Measurements from ENCODE around the gene EMILIN1.

The EMILIN1 gene

DNA sequence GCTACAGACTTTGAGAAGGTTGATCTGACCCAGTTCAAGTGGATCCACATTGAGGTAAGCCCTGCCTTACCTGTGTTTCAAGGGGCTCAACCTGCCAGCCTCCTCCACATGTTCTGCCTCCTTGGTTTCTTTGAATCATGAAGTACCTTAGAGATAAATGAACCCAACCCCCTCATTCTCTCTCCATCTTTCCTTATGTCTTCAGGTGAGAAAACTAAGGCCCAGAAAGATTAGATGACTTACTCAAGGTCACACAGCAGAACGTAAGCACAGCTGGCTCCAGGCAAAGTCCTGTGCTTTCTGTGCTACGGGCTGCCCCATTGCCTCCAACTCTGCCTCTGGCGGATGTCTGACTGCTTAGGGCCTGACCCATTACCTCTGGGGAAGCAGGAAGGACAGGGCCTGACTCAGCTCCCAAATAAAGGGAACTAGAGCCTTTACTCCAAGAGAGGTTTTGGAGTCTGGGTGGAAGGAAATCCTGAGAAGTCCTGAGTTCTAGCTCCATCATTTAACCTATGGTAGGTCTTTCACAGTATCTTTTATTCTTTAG is 18.4 kb downstream of the EMILIN1 start:
- TF ChIP-seq ESRRG (CRISPR knock-in tag; IDR thresholded peaks at IDR 0.05) (no peak), ZNF8 (CRISPR knock-in tag; IDR thresholded peaks at IDR 0.05) (no peak), PPARA (CRISPR knock-in tag; IDR thresholded peaks at IDR 0.05; ENCODE audit: borderline replicate concordance) (no peak), CSDC2 (CRISPR knock-in tag; IDR thresholded peaks at IDR 0.05) (no peak), RARB (CRISPR knock-in tag; IDR thresholded peaks at IDR 0.05) (no peak), OSR1 (CRISPR knock-in tag; IDR thresholded peaks at IDR 0.05) (no peak)
- TF ChIP-seq, protein P1, sequence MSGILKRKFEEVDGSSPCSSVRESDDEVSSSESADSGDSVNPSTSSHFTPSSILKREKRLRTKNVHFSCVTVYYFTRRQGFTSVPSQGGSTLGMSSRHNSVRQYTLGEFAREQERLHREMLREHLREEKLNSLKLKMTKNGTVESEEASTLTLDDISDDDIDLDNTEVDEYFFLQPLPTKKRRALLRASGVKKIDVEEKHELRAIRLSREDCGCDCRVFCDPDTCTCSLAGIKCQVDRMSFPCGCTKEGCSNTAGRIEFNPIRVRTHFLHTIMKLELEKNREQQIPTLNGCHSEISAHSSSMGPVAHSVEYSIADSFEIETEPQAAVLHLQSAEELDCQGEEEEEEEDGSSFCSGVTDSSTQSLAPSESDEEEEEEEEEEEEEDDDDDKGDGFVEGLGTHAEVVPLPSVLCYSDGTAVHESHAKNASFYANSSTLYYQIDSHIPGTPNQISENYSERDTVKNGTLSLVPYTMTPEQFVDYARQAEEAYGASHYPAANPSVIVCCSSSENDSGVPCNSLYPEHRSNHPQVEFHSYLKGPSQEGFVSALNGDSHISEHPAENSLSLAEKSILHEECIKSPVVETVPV (CRISPR knock-in tag; IDR thresholded peaks at IDR 0.05) = no peak
- TF ChIP-seq, protein P2, sequence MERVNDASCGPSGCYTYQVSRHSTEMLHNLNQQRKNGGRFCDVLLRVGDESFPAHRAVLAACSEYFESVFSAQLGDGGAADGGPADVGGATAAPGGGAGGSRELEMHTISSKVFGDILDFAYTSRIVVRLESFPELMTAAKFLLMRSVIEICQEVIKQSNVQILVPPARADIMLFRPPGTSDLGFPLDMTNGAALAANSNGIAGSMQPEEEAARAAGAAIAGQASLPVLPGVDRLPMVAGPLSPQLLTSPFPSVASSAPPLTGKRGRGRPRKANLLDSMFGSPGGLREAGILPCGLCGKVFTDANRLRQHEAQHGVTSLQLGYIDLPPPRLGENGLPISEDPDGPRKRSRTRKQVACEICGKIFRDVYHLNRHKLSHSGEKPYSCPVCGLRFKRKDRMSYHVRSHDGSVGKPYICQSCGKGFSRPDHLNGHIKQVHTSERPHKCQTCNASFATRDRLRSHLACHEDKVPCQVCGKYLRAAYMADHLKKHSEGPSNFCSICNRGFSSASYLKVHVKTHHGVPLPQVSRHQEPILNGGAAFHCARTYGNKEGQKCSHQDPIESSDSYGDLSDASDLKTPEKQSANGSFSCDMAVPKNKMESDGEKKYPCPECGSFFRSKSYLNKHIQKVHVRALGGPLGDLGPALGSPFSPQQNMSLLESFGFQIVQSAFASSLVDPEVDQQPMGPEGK (CRISPR knock-in tag; IDR thresholded peaks at IDR 0.05; ENCODE audit: borderline replicate concordance) = no peak
- TF ChIP-seq, protein P3, sequence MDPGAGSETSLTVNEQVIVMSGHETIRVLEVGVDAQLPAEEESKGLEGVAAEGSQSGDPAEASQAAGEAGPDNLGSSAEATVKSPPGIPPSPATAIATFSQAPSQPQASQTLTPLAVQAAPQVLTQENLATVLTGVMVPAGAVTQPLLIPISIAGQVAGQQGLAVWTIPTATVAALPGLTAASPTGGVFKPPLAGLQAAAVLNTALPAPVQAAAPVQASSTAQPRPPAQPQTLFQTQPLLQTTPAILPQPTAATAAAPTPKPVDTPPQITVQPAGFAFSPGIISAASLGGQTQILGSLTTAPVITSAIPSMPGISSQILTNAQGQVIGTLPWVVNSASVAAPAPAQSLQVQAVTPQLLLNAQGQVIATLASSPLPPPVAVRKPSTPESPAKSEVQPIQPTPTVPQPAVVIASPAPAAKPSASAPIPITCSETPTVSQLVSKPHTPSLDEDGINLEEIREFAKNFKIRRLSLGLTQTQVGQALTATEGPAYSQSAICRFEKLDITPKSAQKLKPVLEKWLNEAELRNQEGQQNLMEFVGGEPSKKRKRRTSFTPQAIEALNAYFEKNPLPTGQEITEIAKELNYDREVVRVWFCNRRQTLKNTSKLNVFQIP (CRISPR knock-in tag; IDR thresholded peaks at IDR 0.05; ENCODE audit: borderline replicate concordance, low read depth) = no peak
- TF ChIP-seq, protein P4, sequence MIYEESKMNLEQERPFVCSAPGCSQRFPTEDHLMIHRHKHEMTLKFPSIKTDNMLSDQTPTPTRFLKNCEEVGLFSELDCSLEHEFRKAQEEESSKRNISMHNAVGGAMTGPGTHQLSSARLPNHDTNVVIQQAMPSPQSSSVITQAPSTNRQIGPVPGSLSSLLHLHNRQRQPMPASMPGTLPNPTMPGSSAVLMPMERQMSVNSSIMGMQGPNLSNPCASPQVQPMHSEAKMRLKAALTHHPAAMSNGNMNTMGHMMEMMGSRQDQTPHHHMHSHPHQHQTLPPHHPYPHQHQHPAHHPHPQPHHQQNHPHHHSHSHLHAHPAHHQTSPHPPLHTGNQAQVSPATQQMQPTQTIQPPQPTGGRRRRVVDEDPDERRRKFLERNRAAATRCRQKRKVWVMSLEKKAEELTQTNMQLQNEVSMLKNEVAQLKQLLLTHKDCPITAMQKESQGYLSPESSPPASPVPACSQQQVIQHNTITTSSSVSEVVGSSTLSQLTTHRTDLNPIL (CRISPR knock-in tag; IDR thresholded peaks at IDR 0.05; ENCODE audit: low read depth) = no peak
- no peak for ATAC-seq

DNA sequence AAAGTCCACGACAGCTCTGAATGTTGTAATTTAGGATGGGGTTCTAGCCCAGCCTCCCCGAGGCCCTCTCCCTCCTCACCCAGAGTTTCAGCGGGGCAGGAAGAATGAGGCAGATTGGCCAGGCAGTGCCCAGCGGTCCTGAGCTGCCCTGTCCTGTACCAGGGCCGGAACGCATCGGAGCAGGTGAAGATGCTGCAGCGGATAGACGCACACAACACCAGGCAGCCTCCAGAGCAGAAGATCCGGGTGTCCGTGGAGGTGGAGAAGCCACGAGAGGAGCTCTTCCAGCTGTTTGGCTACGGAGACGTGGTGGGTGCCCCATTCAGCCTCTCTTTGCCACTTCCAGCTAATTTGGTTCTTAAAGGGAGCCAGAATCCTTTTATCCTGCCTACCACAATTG is 18.9 kb downstream of the EMILIN1 start:
- no peak for ATAC-seq
- TF ChIP-seq, protein P1 (CRISPR knock-in tag; IDR thresholded peaks at IDR 0.05) = no peak
- TF ChIP-seq ZFP3 (CRISPR knock-in tag; IDR thresholded peaks at IDR 0.05) = no peak
- no peak for TF ChIP-seq ZNF70 (CRISPR knock-in tag; IDR thresholded peaks at IDR 0.05)

DNA sequence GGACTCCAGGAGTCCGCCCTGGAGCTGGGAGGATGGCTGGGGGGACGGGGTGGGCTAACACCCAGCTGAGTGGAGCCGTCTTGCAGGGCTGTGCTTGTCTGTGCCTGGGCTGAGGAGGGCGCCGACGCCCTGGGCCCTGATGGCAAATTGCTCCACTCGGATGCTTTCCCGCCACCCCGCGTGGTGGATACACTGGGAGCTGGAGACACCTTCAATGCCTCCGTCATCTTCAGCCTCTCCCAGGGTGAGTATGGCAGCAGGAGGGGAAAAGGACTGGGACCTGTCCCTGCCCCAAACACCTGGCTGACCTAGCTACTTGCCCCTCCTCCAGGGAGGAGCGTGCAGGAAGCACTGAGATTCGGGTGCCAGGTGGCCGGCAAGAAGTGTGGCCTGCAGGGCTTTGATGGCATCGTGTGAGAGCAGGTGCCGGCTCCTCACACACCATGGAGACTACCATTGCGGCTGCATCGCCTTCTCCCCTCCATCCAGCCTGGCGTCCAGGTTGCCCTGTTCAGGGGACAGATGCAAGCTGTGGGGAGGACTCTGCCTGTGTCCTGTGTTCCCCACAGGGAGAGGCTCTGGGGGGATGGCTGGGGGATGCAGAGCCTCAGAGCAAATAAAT is 21.0 kb downstream of the EMILIN1 start:
- TF ChIP-seq ZNF70 (CRISPR knock-in tag; IDR thresholded peaks at IDR 0.05) (no peak), ESRRG (CRISPR knock-in tag; IDR thresholded peaks at IDR 0.05) (no peak), ARNTL (CRISPR knock-in tag; IDR thresholded peaks at IDR 0.05; ENCODE audit: borderline replicate concordance, low read depth) (no peak), ZNF565 (CRISPR knock-in tag; conservative IDR thresholded peaks at IDR 0.05; ENCODE audit: low read depth) (no peak)
- ATAC-seq = no peak

DNA sequence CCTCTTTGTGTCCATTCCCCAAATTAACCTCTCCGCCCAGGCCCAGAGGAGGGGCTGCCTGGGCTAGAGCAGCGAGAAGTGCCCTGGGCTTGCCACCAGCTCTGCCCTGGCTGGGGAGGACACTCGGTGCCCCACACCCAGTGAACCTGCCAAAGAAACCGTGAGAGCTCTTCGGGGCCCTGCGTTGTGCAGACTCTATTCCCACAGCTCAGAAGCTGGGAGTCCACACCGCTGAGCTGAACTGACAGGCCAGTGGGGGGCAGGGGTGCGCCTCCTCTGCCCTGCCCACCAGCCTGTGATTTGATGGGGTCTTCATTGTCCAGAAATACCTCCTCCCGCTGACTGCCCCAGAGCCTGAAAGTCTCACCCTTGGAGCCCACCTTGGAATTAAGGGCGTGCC is 21.6 kb downstream of the EMILIN1 start:
- no peak for ATAC-seq

DNA sequence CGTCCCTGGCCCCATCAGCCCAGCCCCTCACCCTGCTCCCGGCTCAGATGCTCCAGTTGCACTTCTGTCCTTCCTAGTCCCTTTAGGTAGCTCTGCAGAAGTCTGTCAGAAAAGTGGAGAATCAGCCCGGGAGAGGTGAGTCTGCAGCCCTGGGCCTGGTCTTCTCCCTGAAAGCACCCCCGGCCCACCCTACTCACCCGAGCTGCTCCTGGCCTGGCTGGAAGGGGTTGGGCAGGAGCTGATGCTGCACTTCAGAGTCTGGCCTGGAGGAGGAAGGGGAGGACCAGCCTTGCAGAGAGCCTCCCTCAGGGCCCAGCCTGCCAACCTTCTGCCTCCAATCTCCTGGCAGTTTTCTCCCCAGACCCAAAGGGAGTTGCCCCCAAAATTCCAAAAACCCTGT is 23.9 kb downstream of the EMILIN1 start:
- no peak; the same call in 2 of the 3 replicates for ATAC-seq

More for the DNA sequence above, 21.6 kb downstream of the EMILIN1 start:
- TF ChIP-seq CSDC2 (CRISPR knock-in tag; IDR thresholded peaks at IDR 0.05) (no peak), TOX (CRISPR knock-in tag; IDR thresholded peaks at IDR 0.05; ENCODE audit: borderline replicate concordance) (no peak), ZFP30 (CRISPR knock-in tag; IDR thresholded peaks at IDR 0.05) (no peak), TCF4 (CRISPR knock-in tag; IDR thresholded peaks at IDR 0.05; ENCODE audit: borderline replicate concordance) (no peak)

More for the DNA sequence above, 23.9 kb downstream of the EMILIN1 start:
- no peak for TF ChIP-seq ZNF565 (CRISPR knock-in tag; conservative IDR thresholded peaks at IDR 0.05; ENCODE audit: low read depth)
- TF ChIP-seq ZFP30 (CRISPR knock-in tag; IDR thresholded peaks at IDR 0.05) = no peak
- TF ChIP-seq GLIS3 (CRISPR knock-in tag; IDR thresholded peaks at IDR 0.05) = no peak
